Retinal pigment epithelial cell (primary cell): ENCODE results near the gene LYL1.
A peak's percentile ranks its signal among the peaks of the same experiment; 100 is the strongest.

Experiments
- DNase-seq: peaks from one replicate; pipeline ENCODE4 v3.0.0-alpha.2; 2010; ENCODE audit warnings: low read depth
- H3K4me3 ChIP-seq: 2 replicates; pipeline ENCODE4 v1.5.1; 2011; ENCODE audit warnings: mild to moderate bottlenecking, low read length, control low read depth, moderate library complexity
- TF ChIP-seq, protein P1 (sequence below): conservative IDR thresholded peaks from 2 replicates; pipeline ENCODE4 v1.5.1; 2011; ENCODE audit warnings: low read depth, low read length, control low read depth, inconsistent platforms

LYL1 gene

DNA sequence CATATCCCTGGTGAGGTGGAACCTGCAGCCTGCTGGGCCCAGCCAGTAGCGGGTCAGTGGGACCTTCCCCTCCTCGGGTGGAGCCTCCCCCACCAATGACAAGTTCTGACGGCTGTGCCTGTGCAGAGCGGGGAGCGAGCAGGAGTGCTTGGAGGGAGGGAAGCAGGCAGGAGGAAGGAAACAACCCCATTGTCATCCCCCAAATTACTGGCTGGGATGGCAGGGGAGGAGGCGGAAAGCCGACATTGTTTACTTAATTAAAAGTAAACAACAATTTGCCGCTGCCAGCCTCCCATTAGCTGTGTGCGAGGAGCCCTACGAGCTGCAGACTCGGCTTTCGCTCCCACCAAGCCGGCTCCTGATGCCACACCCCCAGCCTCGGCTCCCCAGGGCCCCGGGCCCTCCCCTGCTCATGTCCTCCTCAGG lies 45.5 kb downstream of the LYL1 start:
- DNase-seq = no peak
- TF ChIP-seq, protein P1, sequence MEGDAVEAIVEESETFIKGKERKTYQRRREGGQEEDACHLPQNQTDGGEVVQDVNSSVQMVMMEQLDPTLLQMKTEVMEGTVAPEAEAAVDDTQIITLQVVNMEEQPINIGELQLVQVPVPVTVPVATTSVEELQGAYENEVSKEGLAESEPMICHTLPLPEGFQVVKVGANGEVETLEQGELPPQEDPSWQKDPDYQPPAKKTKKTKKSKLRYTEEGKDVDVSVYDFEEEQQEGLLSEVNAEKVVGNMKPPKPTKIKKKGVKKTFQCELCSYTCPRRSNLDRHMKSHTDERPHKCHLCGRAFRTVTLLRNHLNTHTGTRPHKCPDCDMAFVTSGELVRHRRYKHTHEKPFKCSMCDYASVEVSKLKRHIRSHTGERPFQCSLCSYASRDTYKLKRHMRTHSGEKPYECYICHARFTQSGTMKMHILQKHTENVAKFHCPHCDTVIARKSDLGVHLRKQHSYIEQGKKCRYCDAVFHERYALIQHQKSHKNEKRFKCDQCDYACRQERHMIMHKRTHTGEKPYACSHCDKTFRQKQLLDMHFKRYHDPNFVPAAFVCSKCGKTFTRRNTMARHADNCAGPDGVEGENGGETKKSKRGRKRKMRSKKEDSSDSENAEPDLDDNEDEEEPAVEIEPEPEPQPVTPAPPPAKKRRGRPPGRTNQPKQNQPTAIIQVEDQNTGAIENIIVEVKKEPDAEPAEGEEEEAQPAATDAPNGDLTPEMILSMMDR = no peak
- H3K4me3 ChIP-seq = no peak overlapping the region

DNA sequence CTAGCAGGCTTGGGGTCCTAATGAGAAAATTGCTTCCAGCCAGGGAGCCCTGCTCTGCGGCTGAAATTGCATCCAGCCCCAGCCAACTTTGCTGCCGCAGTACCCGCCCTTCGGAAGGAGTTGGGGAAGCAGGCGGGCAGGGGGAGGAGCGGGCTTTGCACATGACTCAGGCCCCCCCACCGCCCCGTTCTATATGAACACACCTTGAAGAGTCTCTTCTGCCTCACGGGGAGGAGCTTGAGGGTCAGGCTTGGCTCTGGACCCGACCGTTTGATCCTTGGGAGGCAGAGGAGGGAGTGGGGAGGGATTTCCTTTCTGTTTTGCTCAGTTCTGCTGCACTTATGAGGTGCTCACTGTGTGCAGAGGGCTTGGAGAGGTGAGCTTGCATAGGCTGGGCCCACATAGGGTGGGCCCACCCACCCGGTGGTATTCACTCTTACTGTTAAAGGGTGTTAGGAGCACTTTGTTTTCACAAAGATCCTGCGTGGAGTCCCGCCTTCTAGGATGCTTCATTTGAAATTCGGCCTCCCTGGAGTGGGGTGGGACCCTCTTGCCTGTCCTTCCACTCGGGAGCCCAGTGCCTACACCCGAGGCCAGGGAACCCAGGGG lies 46.5 kb downstream of the LYL1 start:
- TF ChIP-seq, protein P1 = no peak
- no peak for DNase-seq
- H3K4me3 ChIP-seq = peak overlapping the region; percentile 4

GRCh38 chr19:13055213-13056051 lies 47.2 kb downstream of the LYL1 start:
- peak overlapping the region; percentile 4 for H3K4me3 ChIP-seq
- TF ChIP-seq, protein P1 = peak; percentile 12
- DNase-seq = peak; percentile 90

DNA sequence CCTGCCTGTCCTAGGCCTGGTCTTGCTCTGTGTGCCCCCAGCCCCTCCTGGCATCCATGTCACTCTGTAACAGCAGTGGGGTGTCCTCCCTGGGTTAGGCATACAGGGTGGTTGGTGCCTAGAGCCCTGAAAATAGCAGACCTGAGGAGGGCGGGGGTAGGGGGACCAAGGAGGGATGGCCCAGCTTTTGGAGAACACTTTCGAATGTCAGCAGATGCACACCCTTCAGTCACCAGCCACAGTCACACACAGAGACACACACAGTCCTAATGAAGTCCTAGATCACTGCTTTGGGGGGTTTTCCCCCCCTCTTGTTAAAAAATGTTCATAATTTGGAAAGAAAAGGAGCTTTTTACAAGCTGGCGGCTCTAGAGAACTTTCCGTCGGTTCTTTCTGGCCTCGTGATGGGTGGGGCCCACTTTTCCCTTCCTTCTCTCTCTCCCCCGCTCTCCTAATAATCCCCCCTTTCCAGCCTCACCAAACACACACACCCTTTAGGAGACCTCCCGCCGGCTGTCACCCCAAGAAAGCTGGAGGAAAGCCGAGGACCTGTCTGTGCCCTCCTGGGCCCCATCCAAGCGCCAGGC lies 47.9 kb downstream of the LYL1 start:
- no peak overlapping the region for H3K4me3 ChIP-seq
- TF ChIP-seq, protein P1 = no peak

DNA sequence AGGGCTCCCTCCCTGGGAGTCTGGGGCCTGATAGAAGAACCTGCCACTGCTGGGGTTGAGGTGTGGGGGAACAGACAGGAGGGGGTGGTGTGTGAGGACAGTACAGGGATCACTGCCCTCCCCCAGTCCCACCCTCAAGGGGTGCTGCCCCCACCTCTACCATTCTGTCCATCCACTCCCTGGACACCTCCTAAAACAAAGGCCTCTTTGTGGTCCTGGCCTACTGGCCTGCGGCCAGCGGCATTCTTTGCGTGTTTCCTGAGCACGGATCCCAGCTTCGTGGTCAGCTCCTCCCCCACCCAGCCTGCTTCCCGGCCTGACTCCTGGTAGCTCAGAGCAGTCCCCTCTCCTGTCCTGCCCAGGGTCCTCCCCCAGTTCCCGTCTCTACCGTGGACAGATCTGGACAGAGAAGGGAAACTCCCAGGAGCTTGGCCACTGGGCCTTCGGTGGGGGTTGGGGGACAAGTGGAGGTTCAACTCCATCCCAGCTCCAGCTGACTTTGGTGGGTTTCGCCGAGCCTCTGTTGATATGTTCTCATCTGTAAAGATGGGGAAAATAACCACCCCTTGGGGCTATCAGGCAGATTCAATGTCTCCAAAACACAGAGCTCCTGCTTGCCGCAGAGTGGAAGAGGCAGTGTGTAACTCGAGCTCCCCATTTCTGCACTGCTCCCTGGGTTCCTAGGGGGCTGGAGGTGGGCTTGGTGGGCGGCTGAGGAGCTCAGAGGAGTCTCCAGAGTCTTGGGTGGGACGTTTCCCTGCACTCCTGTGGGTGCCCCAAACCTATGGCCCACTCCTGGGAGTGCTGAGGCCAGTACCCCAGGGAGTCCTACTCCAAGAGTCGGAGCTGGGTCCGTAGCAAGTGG lies 48.7 kb downstream of the LYL1 start:
- TF ChIP-seq, protein P1 = no peak
- peak; percentile 97 for DNase-seq
- no peak overlapping the region for H3K4me3 ChIP-seq

More for the DNA sequence above, 47.9 kb downstream of the LYL1 start:
- DNase-seq = no peak

DNA sequence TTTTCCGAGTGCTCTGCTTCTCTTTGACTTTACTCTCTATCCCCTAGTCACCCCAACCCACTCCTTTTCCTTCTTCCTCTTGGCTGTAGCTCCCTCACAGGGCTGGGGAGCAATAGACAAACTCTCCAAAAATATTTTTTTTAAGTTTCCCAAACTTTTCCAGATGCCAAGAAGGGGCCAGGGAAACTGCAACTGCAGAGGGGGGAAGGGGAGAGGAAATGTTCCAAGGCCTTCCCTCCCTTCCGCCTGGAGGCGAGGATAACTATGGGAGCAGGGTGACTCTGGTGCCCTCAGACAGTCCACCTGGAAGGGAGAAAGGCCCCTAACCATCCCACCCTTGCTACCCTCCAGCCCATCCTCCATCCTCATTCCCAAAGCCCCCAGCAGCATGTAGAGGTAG lies 49.4 kb downstream of the LYL1 start:
- TF ChIP-seq, protein P1 = no peak
- H3K4me3 ChIP-seq = no peak overlapping the region
- DNase-seq = no peak
